CD4-positive, alpha-beta T cell treated with Interleukin-2 at 100 ng/mL for 4 hours (primary cell): Measurements from ENCODE around the gene MCAT.
A peak's percentile ranks its signal among the peaks of the same experiment; 100 is the strongest.
"Not testable (repeated sequence)": the region's sequence is repeated elsewhere in the genome, so short reads cannot be mapped to it uniquely, and the experiment has no call there.

Source experiments
- DNase-seq: peaks from one replicate; pipeline ENCODE4 v3.0.0-alpha.2; 2020; ENCODE audit warnings: low spot score

Gene MCAT

GRCh38 chr22:43153899-43154298 is 10.7 kb upstream of the MCAT start:
- no peak for DNase-seq

DNA sequence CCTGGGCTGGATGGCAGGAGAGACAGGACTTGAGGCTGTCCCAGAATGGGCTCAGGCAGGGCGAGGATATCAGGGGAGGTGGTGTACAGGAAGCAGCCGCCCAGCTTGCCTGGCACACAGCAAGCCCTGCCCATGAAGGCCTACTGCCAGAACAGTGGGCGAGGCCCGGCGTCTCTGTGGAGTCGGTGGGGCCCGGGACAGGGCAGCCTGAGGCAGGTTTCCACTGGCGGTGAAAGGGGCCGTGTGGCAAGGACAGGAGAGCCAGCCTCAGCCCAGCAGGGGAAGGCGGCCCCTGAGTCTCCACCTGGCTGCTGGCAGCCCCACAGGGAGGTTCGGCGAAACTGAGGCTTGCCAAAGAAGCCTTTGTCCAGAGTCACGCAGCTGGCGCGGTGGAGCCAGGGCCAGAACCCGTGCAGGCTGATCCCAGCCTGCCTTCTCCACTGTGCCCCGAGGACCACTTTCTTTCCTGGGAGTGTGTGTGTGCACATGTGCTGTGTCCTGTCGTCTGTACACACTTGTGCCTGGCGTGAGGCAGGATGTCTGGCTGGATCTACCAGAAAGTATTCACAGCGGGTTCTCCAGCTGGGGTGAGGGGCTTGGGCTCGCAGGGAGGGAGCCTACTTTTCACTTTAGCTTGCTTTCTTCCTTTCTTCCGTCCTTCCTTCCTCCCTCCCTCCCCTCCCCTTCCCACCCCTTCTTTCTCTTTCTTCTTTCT is 9.3 kb upstream of the MCAT start:
- peak; percentile 65 for DNase-seq

DNA sequence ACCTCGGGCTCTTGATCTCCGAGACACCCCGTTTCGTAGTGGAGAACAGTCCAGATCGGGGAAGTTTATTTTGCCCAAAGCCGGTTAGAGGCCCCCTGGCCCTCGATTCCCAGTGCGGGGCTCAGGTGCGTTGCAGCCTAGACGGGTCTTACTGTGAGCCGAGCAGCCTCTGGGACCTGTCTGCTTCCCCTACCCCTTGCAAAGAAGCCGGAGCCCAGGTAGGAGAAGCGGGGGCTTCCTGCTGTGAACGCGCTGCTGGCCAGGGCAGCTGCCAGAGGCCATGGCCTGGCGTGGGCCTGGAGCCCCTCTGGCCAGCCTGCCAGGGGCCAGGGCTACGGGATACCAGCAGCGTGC is 8.8 kb upstream of the MCAT start:
- DNase-seq = no peak

- peak; percentile 59 for DNase-seq
Measured at GRCh38 chr22:43151251-43152002, 8.2 kb upstream of the MCAT start, which contains the start of gene TSPO. Gene TSPO (plus strand): TSS chr22:43151559. CDS start chr22:43159239, 7,680 bp downstream.

GRCh38 chr22:43150731-43151206 is 7.6 kb upstream of the MCAT start:
- DNase-seq = no peak

DNA sequence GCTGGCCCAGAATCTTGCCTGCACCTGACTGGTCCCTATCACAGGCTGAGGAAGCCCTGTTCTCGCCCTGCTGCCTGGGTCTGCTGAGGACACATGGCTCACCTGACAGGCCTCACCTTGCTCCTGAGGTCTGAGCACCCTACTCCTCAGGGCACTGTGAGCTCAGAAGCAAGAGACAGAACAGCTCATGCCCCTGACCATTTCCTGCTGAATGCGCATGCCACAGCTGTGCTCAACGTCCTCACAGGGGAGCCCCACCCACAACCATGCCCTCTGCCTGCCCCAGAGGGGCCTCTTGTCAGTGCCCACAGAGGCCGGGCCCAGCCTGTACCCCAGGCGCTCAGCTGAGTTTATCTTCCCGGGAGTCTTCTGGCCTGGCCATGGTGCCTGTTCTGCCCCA is 5.4 kb upstream of the MCAT start:
- no peak for DNase-seq

GRCh38 chr22:43147821-43148220 is 4.6 kb upstream of the MCAT start:
- no peak for DNase-seq

DNA sequence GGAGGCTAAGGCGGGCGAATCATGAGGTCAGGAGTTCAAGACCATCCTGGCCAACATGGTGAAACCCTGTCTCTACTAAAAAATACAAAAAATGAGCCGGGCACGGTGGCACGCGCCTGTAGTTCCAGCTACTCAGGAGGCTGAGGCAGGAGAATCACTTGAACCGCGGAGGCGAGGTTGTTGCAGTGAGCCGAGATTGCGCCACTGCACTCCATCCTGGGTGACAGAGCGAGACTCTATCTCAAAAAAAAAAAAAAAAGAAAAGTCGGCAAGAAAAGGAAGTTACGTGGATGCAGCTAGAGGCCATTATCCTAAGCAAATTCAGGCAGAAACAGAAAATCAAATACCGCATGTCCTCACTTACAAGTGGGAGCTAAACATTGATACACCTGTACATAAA is 3.1 kb upstream of the MCAT start:
- DNase-seq = not testable (repeated sequence)

GRCh38 chr22:43145371-43145770 is 2.2 kb upstream of the MCAT start:
- not testable (repeated sequence) for DNase-seq

- no peak for DNase-seq
Measured at GRCh38 chr22:43144949-43145348, 1.8 kb upstream of the MCAT start.

GRCh38 chr22:43136801-43137200 is 6.4 kb downstream of the MCAT start:
- DNase-seq = no peak

GRCh38 chr22:43136255-43136654 is 6.9 kb downstream of the MCAT start:
- peak; percentile 36 for DNase-seq

GRCh38 chr22:43135565-43135964 is 7.6 kb downstream of the MCAT start:
- no peak for DNase-seq

DNA sequence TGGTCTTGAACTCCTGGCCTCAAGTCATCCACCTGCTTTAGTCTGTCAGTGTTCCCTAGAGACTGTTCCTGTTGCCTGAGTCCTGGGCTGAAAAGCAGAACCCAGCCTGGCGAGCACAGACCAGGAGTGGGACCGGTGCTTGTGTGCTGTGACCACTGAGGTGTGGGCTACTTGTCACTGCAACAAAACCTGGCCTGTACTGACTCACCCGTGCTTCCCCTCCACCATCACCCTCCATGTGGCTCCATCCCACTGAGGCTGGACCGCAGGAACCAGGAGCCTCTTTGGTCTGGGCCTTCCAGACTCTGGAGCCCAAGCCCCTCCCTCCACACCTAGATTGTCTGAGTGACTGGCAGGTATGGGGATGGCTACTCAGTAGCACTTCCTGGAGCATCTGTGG is 8.6 kb downstream of the MCAT start:
- no peak for DNase-seq

GRCh38 chr22:43133401-43133800 is 9.8 kb downstream of the MCAT start:
- no peak for DNase-seq

DNA sequence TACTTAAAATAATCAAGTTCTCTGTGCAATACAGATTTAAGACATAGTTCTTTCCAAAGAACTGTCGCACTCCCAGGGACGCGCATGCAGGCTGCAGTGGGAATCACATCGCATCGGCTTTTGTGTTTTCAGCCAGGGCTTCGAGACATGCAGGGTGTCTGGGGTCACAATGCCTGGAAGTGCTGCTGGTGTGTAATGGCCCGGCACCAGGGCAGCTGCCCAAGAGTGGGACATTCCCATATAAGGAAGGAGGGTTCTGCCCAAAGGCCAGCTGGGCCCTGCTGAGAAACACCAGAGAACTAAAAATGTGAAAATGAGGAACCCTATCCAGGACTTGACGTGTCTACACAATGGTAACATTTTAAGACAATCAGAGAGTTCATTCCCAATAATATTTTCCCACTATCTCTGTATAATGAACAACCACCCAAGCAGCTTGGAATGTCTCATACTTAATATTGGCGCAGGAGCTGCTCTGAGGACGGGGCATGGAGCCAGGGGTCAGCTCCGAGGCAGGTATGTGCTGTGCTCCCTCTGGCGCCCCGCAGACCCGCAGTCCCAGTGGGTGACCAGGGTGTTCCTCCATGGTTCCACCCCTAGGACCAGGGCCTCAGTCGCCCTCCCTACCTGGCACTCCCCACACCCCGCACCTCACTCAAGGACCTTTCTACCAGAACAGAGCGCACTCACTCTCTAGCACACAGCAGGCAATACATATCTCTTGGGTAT is 11.3 kb downstream of the MCAT start:
- DNase-seq = no peak

- no peak for DNase-seq
Measured at GRCh38 chr22:43129426-43130425, 13.5 kb downstream of the MCAT start.

DNA sequence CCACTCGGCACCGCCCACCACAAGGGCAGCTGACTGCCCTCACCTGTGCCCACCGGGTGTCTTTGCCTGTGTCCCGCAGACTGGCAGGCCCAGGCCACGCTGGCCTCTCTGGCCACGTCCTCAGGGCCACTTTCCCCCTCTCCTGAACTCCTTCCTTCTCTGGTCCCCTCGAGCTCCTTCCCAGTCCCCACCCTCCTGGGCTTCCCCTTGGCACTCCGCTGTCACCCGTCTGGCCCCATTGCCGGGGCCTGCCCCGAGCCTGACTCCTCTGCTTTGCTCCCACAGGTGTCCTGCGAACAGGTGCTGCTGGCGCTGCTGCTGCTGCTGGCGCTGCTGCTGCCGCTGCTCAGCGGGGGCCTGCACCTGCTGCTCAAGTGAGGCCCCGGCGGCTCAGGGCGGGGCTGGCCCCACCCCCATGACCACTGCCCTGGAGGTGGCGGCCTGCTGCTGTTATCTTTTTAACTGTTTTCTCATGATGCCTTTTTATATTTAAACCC is 14.2 kb downstream of the MCAT start:
- DNase-seq = no peak

- DNase-seq = no peak
Measured at GRCh38 chr22:43128116-43128515, 15.1 kb downstream of the MCAT start.

DNA sequence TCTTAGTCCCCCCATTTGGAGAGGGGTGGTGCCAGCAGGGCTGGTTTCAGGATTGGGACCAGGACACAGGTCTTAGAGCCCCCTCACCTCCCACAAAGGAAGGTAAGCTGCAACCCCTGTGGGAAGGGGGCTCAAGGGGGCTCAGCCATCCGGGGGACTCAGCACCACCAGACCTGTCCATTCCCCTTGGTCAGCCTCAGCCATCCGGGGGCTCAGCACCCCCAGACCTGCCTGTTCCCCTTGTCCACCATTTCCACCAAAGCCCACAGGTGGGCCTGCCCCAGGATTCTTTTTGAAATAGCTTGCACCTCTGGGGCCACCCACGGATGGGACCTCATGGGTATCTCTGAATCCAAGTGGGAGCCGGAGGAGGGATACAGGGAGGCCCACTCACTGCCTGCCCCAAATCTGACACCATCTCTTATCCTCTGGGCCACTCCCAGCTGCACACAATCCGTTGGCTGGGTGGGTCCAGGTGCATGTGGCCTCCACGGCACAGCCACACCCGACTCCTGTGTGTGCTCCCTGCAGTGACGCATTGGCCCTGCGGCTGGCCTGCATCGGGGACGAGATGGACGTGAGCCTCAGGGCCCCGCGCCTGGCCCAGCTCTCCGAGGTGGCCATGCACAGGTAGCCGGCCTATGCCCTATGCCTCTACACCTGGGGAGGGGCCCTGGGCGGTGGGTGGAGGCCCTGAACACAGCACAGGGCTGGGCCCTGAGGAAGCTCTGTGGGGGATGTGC is 15.9 kb downstream of the MCAT start:
- no peak for DNase-seq
